ENCODE results near the gene SHC3. TPM values are rescaled to one million over a fixed set of nuclear protein-coding genes. Genes with fewer than 3 reads are reported as not detected.

SHC3 gene
- total RNA-seq, 2 donors from 2014 or later = 1.5 to 1.8 TPM

GRCh38 chr9:89114741-89115140 lies 63.9 kb downstream of the SHC3 start:
- no peak for ATAC-seq (ENCODE audit: insufficient number of reproducible peaks, low FRiP score, low read depth)
- H3K27ac ChIP-seq = no peak overlapping the region

GRCh38 chr9:89113851-89114250 lies 64.8 kb downstream of the SHC3 start:
- DNase-seq (ENCODE audit: low spot score) = no peak
- Histone ChIP-seq H3K36me3 (no peaks in the 10 kb centered on the region), H3K27me3 (replicated peaks; ENCODE audit: insufficient read depth) (no peaks in the 10 kb centered on the region), H3K9me3 (no peaks in the 10 kb centered on the region), H3K4me1 (ENCODE audit: control insufficient read depth in 1 of 2, low read depth in 2 of 2) (no peaks in the 10 kb centered on the region), H3K4me3 (no peak overlapping the region), H3K27ac (no peak overlapping the region)
- ATAC-seq (ENCODE audit: insufficient number of reproducible peaks, low FRiP score, low read depth) = no peak
- TF ChIP-seq CTCF (IDR thresholded peaks at IDR 0.05) = no peak

More at GRCh38 chr9:89114741-89115140, 63.9 kb downstream of the SHC3 start:
- no peak overlapping the region for H3K4me3 ChIP-seq
- no peaks in the 10 kb centered on the region for H3K36me3 ChIP-seq
- DNase-seq (ENCODE audit: low spot score) = no peak
- no peaks in the 10 kb centered on the region for H3K9me3 ChIP-seq
- H3K27me3 ChIP-seq (replicated peaks; ENCODE audit: insufficient read depth) = no peaks in the 10 kb centered on the region
- TF ChIP-seq CTCF (IDR thresholded peaks at IDR 0.05) = no peak
- no peaks in the 10 kb centered on the region for H3K4me1 ChIP-seq (ENCODE audit: control insufficient read depth in 1 of 2, low read depth in 2 of 2)

GRCh38 chr9:89112243-89112642 lies 66.4 kb downstream of the SHC3 start:
- no peak for ATAC-seq (ENCODE audit: insufficient number of reproducible peaks, low FRiP score, low read depth)
- Histone ChIP-seq H3K27me3 (replicated peaks; ENCODE audit: insufficient read depth) (no peaks in the 10 kb centered on the region), H3K4me1 (ENCODE audit: control insufficient read depth in 1 of 2, low read depth in 2 of 2) (no peaks in the 10 kb centered on the region), H3K4me3 (no peak overlapping the region), H3K9me3 (no peaks in the 10 kb centered on the region), H3K36me3 (no peaks in the 10 kb centered on the region), H3K27ac (no peak overlapping the region)
- no peak for DNase-seq (ENCODE audit: low spot score)
- TF ChIP-seq CTCF (IDR thresholded peaks at IDR 0.05) = no peak

GRCh38 chr9:89109666-89110065 lies 69.0 kb downstream of the SHC3 start:
- H3K27ac ChIP-seq = no peak overlapping the region
- ATAC-seq (ENCODE audit: insufficient number of reproducible peaks, low FRiP score, low read depth) (no peak), DNase-seq (ENCODE audit: low spot score) (no peak)
- TF ChIP-seq CTCF (IDR thresholded peaks at IDR 0.05) = no peak
- H3K27me3 ChIP-seq (replicated peaks; ENCODE audit: insufficient read depth) = no peaks in the 10 kb centered on the region
- H3K4me3 ChIP-seq = no peak overlapping the region
- H3K36me3 ChIP-seq = no peaks in the 10 kb centered on the region
- no peaks in the 10 kb centered on the region for H3K9me3 ChIP-seq
- H3K4me1 ChIP-seq (ENCODE audit: control insufficient read depth in 1 of 2, low read depth in 2 of 2) = no peaks in the 10 kb centered on the region

- Histone ChIP-seq H3K9me3 (no peaks in the 10 kb centered on the region), H3K36me3 (no peaks in the 10 kb centered on the region), H3K4me3 (no peak overlapping the region), H3K27me3 (replicated peaks; ENCODE audit: insufficient read depth) (no peaks in the 10 kb centered on the region), H3K27ac (no peak overlapping the region), H3K4me1 (ENCODE audit: control insufficient read depth in 1 of 2, low read depth in 2 of 2) (no peaks in the 10 kb centered on the region)
- no peak for ATAC-seq (ENCODE audit: insufficient number of reproducible peaks, low FRiP score, low read depth)
- no peak for TF ChIP-seq CTCF (IDR thresholded peaks at IDR 0.05)
- no peak for DNase-seq (ENCODE audit: low spot score)
Observed at GRCh38 chr9:89107406-89107805, 71.2 kb downstream of the SHC3 start.

Measured in thoracic aorta (tissue), 2 donors.